ENCODE measurements around the gene ADAMTS17.
A peak's percentile ranks its signal among the peaks of the same experiment; 100 is the strongest.

Gene ADAMTS17

DNA sequence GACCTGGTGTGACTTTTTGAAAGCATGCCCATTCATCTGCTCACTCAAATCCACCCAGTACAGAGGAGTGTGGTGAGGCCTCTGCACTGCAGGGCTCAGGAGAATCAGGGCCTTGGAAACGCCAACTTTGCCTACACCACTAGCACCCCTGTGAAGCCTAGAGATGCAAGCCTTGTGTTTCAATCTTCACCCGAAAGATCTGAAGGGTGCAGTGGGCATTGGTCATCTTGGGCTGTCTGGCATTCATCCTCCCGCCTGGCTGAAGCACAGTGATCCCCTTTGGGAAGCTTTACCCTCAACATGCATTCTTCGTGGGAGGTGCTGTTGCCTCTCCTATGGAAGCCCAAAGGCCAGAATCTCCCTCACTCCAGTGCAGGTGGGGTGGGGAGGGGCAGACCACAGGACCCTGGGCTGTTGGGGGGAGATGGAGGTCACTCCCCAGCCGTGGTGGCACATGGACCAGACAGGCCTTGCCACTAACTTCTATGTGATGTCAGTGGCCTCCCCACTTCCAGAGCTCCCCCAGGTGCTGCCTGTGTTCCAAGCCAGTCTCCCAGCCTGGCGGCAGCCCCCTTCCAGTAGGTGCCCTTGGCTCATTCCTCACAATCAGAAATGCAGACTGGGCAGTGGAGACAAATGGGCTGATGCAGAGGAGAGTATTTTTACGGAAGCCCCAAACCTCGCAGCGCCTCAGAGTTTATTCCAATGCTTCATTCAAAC, 92.5 kb downstream of the ADAMTS17 start:
- DNase-seq (ENCODE audit: low spot score): no peak

DNA sequence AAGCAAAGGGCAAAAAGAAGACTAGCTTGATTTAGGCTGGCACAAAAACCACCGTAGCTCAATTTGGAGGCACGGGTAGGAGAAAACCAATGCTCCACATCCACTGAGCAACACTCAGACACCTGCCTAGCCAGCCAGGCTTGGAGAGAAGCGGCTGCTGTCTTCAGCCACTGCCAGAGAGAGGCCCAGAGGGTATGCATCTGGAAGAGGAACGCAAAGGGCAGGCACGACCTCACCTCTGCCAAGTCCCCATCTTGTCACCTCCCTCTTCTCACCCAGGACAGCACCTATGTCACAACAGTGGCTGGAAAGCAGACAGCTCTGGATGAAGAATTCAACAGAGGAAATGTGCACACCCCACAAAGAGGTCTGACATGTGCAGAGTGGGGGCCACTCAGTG, 93.5 kb downstream of the ADAMTS17 start:
- DNase-seq (ENCODE audit: low spot score): no peak

DNA sequence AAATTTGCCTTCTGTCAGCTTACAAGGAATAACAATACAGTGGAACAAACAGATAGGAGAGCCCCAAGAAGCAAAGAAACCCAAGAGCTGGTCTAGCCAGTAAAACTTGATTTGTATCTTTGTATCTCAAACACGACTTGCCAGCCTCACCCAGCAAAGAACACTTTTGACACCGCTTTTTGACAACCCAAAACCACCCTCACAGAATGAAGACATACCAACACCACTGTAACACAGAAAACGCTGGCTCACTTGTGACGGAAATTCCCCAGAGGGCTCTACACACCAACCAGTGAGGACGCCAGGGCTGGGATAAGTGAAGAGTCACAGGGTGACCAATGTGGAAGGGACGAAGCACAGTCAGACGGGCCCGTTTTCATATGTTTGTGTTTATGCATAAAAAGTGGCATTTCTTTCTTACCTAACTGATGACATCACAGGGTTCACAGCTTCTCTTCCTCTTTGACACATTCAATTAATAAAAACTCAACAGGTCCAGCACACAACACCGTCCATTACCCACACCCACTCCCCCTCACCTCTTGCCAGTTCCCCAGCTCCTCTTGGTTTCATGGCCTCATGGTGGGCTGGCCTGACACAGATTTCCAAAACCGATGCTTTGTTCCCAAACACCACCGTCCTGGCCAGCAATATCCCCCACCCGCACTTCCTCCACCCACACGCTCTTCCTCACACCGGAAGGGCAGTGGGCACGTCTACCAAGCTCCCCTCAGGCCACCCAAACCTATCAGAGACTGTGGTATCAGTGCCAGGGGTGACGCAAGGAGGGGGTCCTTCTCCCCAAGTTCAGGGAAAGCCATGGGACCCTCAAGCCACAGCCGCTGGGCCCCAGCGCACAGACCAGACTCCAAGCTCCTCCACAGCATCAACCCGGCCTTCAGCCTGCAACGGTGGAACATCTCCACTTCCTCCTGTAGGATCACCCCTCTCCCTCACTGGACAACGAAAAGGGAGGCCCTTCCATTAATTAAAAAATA, 94.2 kb downstream of the ADAMTS17 start:
- DNase-seq (ENCODE audit: low spot score): no peak

DNA sequence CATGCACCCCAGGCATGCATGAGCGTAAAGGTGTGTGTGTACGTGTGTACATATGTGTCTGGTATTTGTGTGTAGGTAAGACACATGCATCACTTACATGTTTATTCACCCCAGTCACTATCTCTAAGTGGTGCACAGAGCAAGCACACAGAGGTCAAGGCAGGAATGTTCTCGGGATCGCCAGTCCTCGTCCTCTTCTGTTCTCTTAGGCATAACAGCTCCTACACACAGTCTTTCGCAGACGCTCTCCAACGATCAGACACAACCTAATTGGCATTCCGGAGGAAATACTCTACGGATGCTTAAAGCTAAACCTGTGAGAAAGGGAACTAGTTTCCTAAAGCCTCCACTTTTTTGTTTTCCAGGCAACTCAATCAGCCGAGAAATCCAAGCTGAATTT, 95.9 kb downstream of the ADAMTS17 start:
- no peak for DNase-seq (ENCODE audit: low spot score)

DNA sequence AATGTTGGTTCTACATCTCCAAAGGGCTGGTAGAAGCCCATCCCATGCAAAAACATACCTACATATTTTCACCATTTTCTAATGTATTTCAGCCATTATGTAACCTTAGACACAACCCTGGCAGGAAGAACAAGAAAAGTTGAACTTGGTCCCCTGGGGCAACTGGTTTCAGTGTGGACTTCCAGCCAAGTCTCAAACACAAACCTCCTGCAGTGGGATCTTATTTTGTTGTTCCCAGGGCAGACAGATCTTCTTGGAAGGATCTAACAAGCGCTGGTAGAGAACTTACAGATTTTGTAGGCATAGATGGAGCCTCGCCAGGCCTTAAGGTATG, 96.3 kb downstream of the ADAMTS17 start:
- no peak for DNase-seq (ENCODE audit: low spot score)

DNA sequence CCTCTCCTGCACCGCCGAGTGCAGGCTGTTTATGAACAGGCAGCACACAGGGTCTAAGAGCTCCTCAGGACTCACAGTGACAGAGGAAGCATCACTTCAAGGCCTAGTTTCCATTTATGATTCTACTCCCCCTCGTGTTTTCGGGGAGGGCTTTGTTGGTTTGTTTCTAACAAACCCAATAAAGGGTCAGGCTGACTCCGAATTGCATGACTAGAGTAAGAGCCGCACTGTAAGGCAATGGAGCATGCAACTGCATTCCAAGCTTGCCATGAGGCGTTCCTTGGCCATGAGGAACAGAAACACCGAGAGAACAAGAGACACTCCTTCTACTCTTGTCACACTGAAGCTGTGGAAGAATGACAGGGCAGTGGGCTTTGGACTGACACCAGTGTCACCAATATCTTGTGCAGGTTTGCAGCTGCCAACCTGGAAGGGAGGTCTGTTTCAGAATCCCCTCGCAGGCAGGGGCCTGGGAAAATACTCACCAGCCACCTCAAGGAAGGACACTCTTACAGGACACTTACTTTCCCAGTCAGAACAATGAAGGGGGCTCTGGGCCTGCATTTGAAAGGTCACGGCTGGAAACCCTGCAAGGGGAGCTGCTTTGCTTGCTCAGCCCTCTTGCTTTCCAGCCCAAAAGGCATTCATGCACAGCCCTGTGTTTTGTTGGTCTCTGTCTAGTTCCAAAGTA, 96.8 kb downstream of the ADAMTS17 start:
- no peak for DNase-seq (ENCODE audit: low spot score)

DNA sequence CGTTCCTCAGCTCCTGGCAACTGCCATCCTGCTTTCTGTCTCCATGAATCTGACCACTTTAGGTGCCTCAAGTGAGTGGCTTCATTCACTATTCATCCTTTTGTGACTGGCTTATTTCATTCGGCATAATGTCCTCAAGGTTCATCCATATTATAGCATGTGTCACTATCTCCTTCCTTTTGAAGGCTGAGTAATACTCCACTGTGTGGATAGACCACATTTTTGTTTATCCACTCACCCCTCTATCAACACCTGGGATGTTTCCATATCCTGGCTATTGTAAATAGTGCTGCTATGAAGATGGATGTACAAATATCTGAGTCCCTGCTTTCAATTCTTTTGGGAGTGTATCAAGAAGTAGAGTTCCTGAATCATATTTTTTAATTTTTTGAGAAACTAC, 98.8 kb downstream of the ADAMTS17 start:
- DNase-seq (ENCODE audit: low spot score): no peak

DNA sequence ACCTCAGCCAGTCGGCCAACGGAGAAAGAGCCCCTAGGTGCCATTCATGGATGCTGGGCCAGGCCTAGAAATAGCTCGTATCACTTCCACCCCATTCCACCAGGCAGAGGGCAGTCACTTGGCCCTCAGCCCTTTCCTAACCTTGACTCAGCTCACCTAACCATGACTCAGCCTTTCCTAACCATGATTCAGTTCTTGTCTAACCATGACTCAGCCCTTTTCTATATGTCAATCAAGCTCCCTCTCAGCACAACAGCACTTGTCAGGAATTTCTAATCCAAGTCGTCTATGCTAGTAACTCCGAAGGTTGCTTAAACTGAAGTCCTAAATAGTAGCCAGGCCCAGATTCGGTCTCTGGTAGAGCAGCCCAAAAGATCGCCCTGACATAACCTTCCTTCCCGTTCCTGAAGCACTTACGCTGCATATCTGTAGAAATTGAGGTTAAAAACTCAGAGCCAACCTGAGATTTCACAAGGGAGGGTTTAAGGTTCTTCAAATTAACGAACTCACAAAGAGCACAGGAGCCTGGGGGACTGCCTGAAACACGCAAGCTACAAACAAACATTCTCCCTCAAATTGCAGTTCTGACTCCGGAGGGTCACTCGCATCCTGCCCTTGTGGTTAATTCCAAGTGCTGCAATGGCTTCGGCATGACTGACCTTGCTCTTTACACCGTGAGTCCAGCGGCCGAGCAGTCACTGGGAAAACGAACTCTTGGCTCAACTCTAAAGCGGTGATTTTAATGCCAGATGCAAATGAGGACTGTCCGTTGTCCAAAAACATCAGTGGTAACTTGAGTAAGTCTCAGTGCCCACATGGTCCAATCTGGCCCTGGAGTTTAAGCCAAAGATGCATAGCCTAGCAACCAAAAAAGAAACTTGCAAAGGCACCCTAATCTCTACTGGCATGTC, 99.9 kb downstream of the ADAMTS17 start:
- peak; percentile 72 for DNase-seq (ENCODE audit: low spot score)

DNA sequence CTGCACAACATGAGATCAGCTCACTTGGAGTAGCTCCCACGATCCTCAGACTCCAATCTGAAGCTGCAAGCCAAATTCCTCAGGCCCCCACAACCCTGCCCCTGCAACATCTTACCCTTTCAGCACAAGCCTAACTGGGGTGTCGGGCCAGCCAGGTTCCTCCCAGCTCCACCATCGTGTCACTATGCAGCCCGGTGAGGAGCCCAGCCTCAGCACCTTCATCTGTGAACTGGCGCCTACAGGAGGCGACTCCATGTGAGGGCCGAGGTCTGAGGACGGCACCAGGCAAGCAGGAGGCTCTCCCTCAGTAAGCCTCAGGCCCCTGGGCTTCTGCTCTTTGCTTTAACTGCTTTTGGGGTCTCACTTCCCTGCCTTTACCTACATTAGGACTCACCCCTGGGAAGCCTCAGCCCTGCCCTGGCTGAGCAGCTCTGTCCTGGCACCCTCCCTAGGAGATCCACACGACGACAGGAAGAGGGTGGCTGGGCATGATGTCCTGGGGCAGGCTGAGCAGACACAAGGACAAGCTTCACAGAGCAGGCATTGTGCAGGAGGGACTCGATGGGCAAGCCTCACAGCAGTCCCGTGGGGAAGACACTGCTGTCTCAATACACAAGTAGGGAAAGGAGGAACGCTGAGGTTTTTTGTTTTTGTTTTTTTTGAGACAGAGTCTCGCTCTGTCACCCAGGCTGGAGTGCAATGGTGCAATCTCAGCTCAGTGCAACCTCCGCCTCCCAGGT, 104.6 kb downstream of the ADAMTS17 start:
- DNase-seq (ENCODE audit: low spot score): peak; percentile 25

DNA sequence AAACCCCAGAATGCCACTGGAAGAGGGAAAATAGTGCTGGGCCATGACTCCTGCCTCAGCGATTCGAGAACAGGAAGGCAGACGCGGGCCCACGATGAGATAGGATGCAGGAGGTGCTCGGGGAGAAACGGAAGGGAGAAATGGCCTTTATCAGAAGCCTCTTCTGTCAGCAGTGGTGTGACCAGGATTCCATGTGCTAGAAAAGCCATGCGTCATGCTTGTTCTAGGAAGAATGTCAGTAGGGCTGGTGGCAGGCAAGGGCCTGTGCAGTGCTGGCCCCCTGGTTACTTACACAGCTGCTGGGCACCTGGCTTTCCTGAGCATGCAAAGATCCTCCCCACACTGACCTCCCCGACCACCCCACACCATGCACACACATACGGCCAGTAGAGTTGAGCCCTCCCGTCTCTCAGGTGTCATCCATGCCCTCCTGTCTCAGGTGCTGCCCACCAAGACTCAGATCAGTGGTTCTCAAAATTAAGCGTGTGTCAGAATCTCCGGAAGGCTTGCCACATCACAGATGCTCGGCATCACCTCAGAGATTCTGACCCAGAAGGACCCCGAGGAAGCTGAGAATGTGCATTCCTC, 106.7 kb downstream of the ADAMTS17 start:
- DNase-seq (ENCODE audit: low spot score): no peak

DNA sequence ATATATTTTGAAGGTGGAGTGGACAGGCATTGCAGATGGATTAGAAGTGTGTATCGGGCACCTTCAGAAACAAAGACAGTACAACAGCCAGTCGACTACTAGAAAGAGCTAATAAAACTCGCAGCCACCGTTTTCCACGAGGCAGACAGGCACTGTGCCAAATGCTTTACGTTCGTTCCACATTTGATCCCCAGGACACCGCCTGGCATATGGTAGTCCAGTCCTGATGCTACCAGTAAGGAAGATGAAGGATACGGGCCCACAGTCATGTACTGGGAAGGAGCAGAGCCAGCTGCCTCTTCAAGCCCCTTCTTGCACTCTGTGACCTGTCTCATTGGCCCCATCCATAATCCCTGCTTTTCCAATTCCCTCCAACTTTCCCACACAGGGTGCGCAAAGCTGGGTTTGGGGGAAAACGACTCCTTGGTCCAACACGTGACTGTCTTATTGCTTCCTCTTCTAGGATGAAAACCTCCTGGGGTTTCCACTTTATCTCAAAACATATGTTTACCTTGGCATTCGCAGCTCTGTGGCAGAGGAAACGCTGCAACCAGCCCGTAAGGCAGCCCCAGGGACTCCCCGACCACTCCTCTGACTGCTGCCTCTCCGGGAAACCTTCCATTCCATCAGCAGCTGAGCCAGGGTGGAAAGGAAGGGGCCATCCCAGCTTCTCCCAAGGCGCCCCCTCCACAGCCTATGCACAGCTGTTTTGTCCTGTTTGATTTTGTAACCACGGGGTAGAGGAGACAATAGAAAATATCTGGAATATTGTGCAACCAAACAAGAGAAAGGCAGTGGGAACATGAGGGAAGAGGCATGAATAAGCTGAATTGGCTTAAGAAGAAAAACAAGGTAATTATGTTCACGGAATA, 107.4 kb downstream of the ADAMTS17 start:
- no peak for DNase-seq (ENCODE audit: low spot score)

DNA sequence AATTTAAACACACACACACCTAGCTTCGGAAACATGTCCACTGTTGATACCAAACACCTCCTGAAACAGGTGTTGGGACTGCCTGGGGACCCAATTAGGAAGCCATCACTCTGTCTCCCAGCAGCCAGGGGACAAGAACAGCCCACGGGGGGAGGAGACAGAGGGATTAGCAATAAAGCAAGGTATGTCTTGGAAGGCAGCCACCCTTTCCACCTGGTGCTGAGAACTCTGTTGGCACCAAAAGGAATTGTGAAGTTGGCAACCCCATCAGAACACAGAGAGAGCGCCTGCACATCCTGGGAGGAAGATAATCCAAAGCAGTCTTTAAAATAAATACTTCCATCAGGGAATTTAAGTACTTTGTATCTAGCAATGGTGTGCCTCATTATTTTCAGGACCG, 111.0 kb downstream of the ADAMTS17 start:
- DNase-seq (ENCODE audit: low spot score): no peak

DNA sequence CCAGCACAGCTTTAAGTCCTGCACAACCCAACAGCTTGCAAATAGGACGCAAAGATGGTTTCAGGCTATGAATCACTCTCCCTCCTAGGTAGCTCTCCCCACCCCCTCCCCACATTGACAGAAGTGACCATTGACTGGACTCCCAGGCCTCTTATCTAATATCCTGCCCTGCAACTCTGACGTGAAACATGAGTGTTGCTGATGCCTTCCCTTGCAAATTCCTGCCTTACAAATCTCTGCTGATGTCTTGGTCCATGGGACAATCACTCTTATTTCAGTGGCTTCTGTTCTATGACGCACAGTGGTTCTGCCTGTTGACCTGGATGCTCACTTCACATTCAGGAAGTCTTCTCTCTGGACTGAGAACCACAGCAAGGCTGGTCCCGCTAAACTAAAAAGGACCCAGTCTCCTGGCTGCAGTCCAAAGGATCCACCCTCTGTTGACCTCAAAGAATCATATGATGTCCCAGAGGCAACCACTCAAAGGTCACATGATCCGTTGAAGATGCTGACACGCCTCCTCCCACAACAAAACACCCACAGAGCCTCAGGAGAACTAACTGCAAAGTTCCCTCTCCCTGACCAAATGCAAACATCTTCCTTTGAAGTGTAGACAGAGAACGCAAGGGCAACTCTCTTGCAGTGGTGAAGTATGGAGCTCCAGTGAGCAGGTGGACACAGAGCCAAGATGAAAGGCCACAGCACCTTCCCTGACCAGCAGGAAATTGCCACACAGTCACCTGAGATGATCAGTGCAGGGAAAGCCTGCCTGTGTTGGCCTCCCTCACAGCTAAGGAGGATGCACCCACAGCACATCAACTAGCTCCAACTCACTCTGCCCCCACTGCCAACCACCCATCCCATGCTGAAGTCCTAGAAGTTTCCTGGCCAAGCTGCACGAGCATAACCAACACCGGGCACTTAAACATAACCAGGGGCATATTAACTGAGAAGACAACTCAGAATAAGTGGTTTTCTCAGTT, 112.3 kb downstream of the ADAMTS17 start:
- DNase-seq (ENCODE audit: low spot score): no peak

DNA sequence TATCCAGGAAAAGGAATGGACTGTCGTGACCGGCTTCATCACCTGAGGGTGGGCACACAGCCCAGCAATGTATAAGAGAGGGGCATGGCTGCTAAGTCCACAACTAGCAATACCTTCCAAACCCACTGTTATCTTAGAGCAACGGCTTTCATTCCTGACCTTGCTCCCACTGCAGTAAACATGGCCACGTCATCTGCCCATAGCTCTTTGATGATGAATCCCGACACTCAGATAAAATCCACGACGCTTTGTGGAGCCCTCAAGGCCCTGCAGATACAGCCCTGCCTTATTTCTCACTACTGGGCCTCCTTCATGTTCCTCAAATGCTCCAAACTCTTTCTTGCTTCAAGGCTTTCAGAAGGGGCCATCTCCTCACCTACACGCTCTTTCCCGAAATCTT, 114.0 kb downstream of the ADAMTS17 start:
- no peak for DNase-seq (ENCODE audit: low spot score)

DNA sequence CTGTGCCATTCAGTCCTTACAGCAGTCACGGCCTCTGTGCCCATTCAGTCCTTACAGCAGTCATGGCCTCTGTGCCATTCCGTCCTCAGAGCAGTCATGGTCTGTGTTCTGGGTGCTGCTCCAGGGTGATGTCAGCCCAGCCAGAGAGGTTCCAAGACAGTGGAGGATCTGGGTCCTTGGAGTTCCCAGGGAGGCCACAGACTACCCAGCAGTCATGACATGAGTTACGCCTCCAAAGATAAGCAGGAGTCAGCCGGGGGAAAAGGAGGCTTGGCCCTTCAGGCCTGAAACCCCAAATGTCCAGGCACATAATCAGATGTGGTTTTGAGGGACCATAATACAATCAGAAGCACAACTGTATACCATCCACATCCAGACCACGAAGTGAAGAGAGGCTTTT, 115.7 kb downstream of the ADAMTS17 start:
- DNase-seq (ENCODE audit: low spot score): no peak

DNA sequence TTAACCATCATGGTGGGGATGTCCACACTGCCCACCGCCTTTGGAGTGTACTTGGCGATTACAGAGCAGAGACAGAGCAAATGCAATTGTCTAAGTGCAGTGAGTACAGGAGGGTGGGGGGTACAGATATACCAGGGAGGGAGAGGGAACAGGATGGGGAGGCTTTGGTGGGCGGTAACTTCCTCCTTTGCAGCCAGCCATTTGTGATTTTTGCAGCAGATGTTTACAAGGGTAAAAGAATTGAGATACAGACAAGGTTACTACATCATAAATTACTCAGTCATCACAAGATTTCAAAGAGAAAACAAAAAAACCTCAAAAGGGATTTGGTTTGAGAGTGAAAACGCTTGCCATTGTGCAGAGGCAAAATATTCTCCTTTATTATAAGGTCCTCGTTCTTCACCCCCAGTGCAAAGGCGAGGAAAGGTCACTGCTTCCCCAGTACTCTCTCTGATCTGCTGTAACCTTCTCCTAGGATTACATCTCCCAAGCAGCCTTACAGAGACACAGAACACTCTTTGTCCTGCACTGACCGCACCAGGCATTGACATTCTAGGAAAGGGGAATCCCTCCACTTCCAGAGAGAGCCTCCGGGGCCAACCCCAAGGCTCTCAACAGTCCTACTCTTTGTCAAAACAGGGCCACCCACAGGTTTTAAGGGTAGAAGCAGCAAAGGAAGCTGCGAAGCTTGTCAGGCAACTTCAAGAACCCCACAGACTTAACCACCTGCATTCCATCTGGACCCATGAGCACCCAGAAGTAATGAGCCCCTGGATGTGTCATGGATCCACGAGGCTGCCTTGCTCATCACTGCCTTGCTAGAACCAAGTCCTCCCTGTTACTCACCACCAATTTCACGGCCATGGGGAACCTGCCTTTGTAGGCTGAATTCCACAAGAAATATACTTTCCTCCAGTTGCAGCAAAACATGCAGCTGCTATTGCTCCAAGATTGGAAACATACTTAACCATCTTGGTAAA, 117.3 kb downstream of the ADAMTS17 start:
- no peak for DNase-seq (ENCODE audit: low spot score)

DNA sequence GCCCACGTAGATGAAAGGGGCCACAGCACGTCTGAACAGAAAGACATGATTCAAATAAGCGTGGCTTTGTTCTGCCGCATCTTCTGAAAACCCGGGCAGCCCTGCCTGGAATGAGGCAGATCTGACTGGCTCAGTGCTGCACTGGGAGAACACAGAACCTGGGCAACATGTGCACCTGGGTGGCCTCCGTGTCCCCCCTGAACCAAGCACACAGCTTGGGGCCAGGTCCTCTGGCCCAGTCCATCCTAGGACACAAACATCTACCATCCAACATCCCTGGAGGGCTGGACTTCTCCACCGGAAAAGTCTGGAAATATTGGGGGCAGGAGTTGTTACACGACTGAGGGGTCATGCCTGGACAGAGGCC, 119.4 kb downstream of the ADAMTS17 start:
- DNase-seq (ENCODE audit: low spot score): no peak

Data from Ammon's horn (tissue), 1 donor.